ENCODE data around the gene ARFRP1. TPM values are rescaled to one million over a fixed set of nuclear protein-coding genes. Genes with fewer than 3 reads are reported as not detected.

Gene ARFRP1
- 10 to 100 TPM; 26.9 to 35.1 (median 27.8) TPM for total RNA-seq

DNA sequence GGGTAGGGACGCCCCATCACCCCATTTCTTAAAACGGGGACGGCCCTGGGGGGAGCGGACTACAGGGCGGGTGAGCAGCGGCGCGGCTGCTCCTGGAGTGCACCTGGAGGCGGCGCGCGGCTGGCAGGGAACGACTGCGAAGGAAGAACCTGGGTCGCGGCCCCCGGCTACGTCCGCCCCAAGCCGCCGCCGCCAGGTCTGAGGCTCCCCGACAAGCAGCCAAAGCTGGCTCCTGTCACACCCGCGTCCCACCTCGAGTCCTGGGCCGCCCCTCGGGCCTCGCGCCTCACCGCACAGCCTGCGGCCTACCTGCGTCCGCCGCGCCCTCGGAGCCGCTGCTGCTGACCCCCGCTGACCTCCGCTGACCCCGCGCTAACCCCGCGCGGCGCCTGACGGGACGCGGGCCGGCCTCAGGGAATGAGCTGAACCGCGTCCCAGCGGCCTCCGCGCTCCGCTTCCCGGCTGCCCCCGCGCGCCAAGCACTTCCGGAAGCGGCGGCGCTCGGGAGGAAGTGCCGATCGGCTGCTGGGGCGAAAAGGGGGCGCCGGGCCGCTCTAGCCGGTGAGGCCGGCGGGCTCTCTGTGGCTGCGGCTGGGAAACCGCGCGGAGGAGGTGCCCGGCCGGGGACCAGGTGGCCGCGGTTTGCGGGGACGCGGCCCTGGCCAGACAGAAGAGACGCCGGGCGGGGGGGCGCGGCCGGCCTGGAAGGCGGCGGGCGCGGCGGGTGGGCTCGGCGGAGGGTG is at the start of gene ARFRP1, which contains the start of gene ZGPAT:
Gene ARFRP1 (minus strand): TSS at position 419 of the 743 bp plus-strand sequence. CDS start 885 bp downstream, outside the sequence.
Gene ZGPAT (plus strand): TSS at position 482 of the 743 bp plus-strand sequence. CDS start 542 bp downstream, outside the sequence.
- peaks cover 11 to 23% of the 10 kb centered on the region in 2 donors for H3K4me1 ChIP-seq
- no peaks in the 10 kb centered on the region for H3K9me3 ChIP-seq
- intact Hi-C loops (cut with DNase I; ENCODE audit: low total_unique reads) (loop anchor here (1.0 kb wide), 1 partner anchor 33 kb away; no protein-coding TSS in a partner anchor), in situ Hi-C loops (cut with MboI; ENCODE audit: low sequenced_read_pairs in 4 of 4) (no loop called here)
- DNase-seq (peak; percentile 81 to 86), ATAC-seq (peak; percentile 93 to 95)
- peaks cover 0 to 49% of the 10 kb centered on the region in 2 donors for H3K36me3 ChIP-seq
- peak within 1 kb of the TSS; percentile 76 to 90 (median 85) for H3K4me3 ChIP-seq
- H3K27me3 ChIP-seq, result no peaks in the 10 kb centered on the region
- peak within 1 kb of the TSS; percentile 80 to 91 (median 90) for H3K27ac ChIP-seq
- TF ChIP-seq, protein P1, sequence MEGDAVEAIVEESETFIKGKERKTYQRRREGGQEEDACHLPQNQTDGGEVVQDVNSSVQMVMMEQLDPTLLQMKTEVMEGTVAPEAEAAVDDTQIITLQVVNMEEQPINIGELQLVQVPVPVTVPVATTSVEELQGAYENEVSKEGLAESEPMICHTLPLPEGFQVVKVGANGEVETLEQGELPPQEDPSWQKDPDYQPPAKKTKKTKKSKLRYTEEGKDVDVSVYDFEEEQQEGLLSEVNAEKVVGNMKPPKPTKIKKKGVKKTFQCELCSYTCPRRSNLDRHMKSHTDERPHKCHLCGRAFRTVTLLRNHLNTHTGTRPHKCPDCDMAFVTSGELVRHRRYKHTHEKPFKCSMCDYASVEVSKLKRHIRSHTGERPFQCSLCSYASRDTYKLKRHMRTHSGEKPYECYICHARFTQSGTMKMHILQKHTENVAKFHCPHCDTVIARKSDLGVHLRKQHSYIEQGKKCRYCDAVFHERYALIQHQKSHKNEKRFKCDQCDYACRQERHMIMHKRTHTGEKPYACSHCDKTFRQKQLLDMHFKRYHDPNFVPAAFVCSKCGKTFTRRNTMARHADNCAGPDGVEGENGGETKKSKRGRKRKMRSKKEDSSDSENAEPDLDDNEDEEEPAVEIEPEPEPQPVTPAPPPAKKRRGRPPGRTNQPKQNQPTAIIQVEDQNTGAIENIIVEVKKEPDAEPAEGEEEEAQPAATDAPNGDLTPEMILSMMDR (IDR thresholded peaks at IDR 0.05 in 4 of 5, conservative IDR thresholded peaks at IDR 0.05 in 1 of 5), result peak in 1 of 5 experiments; percentile 14
- peak; percentile 53 to 77 for TF ChIP-seq POLR2A (IDR thresholded peaks at IDR 0.05)

DNA sequence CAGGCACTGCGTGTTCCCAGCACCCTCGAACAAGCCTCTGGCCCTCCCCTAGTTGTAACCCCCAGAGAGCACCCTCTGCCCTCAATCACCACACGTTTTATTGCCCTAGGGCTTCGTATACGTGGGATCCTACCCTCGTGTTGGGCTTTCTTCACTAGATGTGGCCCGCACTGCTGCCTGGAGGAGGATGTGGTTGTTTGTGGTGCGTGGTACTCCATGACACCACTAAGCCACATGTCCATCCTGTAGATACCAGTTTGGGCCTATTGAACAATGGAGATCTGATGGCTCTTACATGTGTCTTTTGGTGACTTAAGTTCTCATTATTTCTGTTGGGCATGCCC is 48.8 kb upstream of the ARFRP1 start:
- TF ChIP-seq, protein P1 (IDR thresholded peaks at IDR 0.05 in 4 of 5, conservative IDR thresholded peaks at IDR 0.05 in 1 of 5), result no peak
- TF ChIP-seq POLR2A (IDR thresholded peaks at IDR 0.05), result no peak
- H3K36me3 ChIP-seq, result no peaks in the 10 kb centered on the region
- intact Hi-C loops (cut with DNase I; ENCODE audit: low total_unique reads), result no loop called here
- no peaks in the 10 kb centered on the region for H3K9me3 ChIP-seq
- H3K27ac ChIP-seq, result no peak overlapping the region
- ATAC-seq (no peak), DNase-seq (no peak)
- no peaks in the 10 kb centered on the region for H3K4me1 ChIP-seq
- in situ Hi-C loops (cut with MboI; ENCODE audit: low sequenced_read_pairs in 4 of 4), result no loop called here
- H3K4me3 ChIP-seq, result no peak overlapping the region
- no peaks in the 10 kb centered on the region for H3K27me3 ChIP-seq

DNA sequence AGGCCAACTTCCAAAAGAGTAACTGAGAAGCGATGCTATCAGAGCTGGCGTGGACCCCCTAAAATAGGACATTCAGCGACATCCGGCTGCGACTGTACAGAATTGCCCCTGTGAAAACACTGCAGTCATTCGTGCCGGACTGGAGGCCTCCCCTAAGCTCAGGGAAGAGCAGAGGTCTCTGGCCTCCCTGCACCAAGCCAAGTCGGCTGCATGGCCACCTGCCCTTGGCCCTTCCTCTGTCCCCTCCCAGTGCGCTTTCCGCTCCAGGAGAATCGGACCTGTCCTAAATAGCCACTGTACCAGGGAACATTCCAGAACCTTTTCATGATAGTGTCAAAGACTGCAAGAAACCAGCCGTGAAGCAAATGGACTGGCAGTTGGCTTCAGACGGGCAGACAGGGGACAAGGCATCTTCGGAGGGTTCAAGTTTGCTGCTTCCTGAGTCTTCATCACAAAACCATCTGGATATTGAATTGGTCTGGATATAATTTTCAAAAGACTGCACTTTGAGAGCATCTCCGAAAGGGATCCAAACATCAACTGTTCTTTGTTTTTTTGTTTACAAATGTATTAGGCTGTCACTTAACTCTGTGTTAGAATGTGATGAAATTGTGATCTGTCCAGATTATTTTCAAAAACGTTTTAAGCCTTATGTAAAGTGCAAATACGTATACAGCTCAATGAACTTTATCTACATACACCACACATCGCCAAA is 48.3 kb upstream of the ARFRP1 start:
- TF ChIP-seq, protein P1 (IDR thresholded peaks at IDR 0.05 in 4 of 5, conservative IDR thresholded peaks at IDR 0.05 in 1 of 5), result no peak
- no peak for TF ChIP-seq POLR2A (IDR thresholded peaks at IDR 0.05)
- H3K9me3 ChIP-seq, result no peaks in the 10 kb centered on the region
- in situ Hi-C loops (cut with MboI; ENCODE audit: low sequenced_read_pairs in 4 of 4) (no loop called here), intact Hi-C loops (cut with DNase I; ENCODE audit: low total_unique reads) (no loop called here)
- no peak overlapping the region for H3K27ac ChIP-seq
- DNase-seq, result no peak
- no peak overlapping the region for H3K4me3 ChIP-seq
- no peaks in the 10 kb centered on the region for H3K36me3 ChIP-seq
- H3K4me1 ChIP-seq, result no peaks in the 10 kb centered on the region
- no peak for ATAC-seq
- H3K27me3 ChIP-seq, result no peaks in the 10 kb centered on the region

- Histone ChIP-seq H3K36me3 (no peaks in the 10 kb centered on the region), H3K9me3 (no peaks in the 10 kb centered on the region), H3K4me3 (no peak overlapping the region), H3K27ac (no peak overlapping the region), H3K4me1 (no peaks in the 10 kb centered on the region), H3K27me3 (no peaks in the 10 kb centered on the region)
- intact Hi-C loops (cut with DNase I; ENCODE audit: low total_unique reads) (no loop called here), in situ Hi-C loops (cut with MboI; ENCODE audit: low sequenced_read_pairs in 4 of 4) (no loop called here)
- DNase-seq (no peak), ATAC-seq (no peak)
- TF ChIP-seq, protein P1 (IDR thresholded peaks at IDR 0.05 in 4 of 5, conservative IDR thresholded peaks at IDR 0.05 in 1 of 5), result no peak
- no peak for TF ChIP-seq POLR2A (IDR thresholded peaks at IDR 0.05)
Observed at GRCh38 chr20:63754008-63754407, 46.2 kb upstream of the ARFRP1 start.

Measured in gastrocnemius medialis (tissue), 4 donors.